Pancreas (tissue), 10 donors: Measurements from ENCODE around the gene FXR1. TPM values are rescaled to one million over a fixed set of nuclear protein-coding genes. Genes with fewer than 3 reads are reported as not detected.

Experiments
- ATAC-seq, 4 donors: fragments of 200-7000 bp; cut with Tn5 transposase; one replicate each; pipeline versions ENCODE4 v1.8.0 to v1.9.1; 2020; ENCODE audit warnings: mild to moderate bottlenecking in 4 of 4, moderate library complexity in 4 of 4
- DNase-seq, 6 donors: peaks; one replicate each; pipeline ENCODE4 v3.0.0-alpha.2; 2020
- FAIRE-seq: peaks from 2 replicates; lab custom pipeline; 2012; peaks lifted over from hg19 to GRCh38; lab: Jason Lieb, UNC
- H3K27ac ChIP-seq, 4 donors: fragments of 200-600 bp; sonication (generic); 1 replicate in 3 of 4; 2 replicates in 1 of 4; pipeline versions ENCODE4 v1.5.0 to v1.8.0; 2020
- H3K27me3 ChIP-seq, 4 donors: fragments of 200-600 bp; one replicate each; pipeline ENCODE4 v1.8.0; 2021
- H3K36me3 ChIP-seq, 3 donors: fragments of 200-600 bp; sonication (generic) in 1 of 3; one replicate each; pipeline versions ENCODE4 v1.5.0 to v1.8.0; 2020 to 2021
- H3K4me1 ChIP-seq, 3 donors: fragments of 200-600 bp; one replicate each; pipeline ENCODE4 v1.8.0; 2021
- H3K4me3 ChIP-seq, 4 donors: fragments of 200-600 bp; sonication (generic) in 2 of 4; one replicate each; pipeline versions ENCODE4 v1.5.0 to v1.8.0; 2020 to 2021
- H3K9me3 ChIP-seq, 4 donors: fragments of 200-600 bp; one replicate each; pipeline ENCODE4 v1.8.0; 2021
- CTCF ChIP-seq, 4 donors: fragments of 200-600 bp; sonication (generic) in 3 of 4; IDR thresholded peaks; one replicate each; pipeline versions ENCODE4 v1.5.0 to v1.8.0; 2021; ENCODE audit warnings: antibody characterized with exemption in 4 of 4
- WGBS, 2 donors: extraction: QIAGEN DNeasy Blood & Tissue Kit; methylation state at CpG; one replicate each; pipeline ENCODE4 v1.1.7; 2013; 5-methylcytosine and 5-hydroxymethylcytosine counted together
- intact Hi-C, 3 donors: fragments of 100-400 bp; cut with DNase I; formaldehyde crosslinking; loops; one replicate each; pipeline versions ENCODE4 v1.11.1 to v1.14.2; 2022
- polyA plus RNA-seq, 2 donors: library from polyadenylated mRNA; stranded (reverse); fragments of 200-250 nt; gene quantifications; one replicate each; pipeline ENCODE4 v1.2.3, GENCODE V29; 2013
- total RNA-seq, 6 donors: library from RNA; stranded (reverse); fragmentation: NEBNext Ultra II Directional in 4 of 6; extraction: Animal tissue kit (Norgen Biotek cat#: 25700) in 4 of 6; gene quantifications; one replicate each; pipeline versions ENCODE4 v1.2.1 to v1.2.4, GENCODE V29; 2021 to 2023
- donor health status: healthy with polysubstance abuse.
- donor health status: DM: no; HTN: no; CAD: no; lungs with moderate emphysema.
- donor health status: DM: no; HTN: no; CAD: no.
- donor health status: control.
- donor health status: control.
- donor health status: Bipolar disorder and iron deficiency.
- donor health status: DM: yes; HTN: yes; CAD: no.
- donor health status: DM: no; HTN: no; CAD: no.
- donor health status: DM: no; HTN: no; CAD: no.
- donor health status: DM: yes; HTN: yes; CAD: no.

FXR1 gene
- total and polyA plus RNA-seq, 8 donors, result 33.5 to 76.6 (median 58.4) TPM

DNA sequence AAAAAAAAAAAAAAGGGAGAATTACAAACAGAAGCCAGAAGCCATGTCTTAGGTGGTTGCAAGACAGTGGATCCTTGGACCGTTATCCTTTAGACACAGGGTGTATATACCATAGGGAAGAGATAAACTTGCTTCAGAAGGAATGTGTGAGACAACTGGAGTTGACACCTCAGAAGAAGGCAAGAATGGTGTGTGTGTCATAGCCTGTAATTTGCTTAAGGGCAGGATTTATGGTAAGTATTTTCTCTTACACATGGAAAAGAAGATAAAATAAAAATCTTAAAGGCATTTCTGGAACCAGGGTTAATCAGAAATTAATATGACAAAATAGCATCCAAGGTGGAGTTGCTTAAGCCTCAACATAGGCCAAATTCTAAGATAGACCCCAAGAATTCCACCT lies 96.3 kb downstream of the FXR1 start:
- no peak for DNase-seq
- no peaks in the 10 kb centered on the region for H3K27me3 ChIP-seq
- intact Hi-C loops, result no loop called here
- H3K9me3 ChIP-seq, result no peaks in the 10 kb centered on the region
- H3K4me1 ChIP-seq, result no peaks in the 10 kb centered on the region
- 60 to 61% methylated on average over 1 of the region's 1 CpG for WGBS, 2 donors
- H3K4me3 ChIP-seq, result no peak overlapping the region
- H3K36me3 ChIP-seq, result no peaks in the 10 kb centered on the region
- no peak overlapping the region for H3K27ac ChIP-seq
- ATAC-seq, result no peak
- no peak for TF ChIP-seq CTCF (IDR thresholded peaks at IDR 0.05)
- FAIRE-seq, result no peak

DNA sequence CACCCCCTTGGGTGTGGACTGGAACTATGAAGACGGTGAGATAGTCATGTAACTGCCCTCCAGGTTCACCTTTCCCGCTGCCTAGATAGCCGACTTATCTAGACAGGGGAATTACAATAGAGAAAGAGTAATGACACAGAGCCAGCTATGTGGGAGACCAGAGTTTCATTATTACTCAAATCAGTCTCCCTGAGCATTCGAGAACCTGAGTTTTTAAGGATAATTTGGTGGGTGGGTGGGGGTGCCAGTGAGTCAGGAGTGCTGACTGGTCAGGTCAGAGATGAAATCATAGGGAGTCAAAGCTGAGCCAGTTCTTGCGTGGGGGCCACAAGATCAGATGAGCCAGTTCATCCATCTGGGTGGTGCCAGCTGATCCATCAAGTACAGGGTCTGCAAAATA lies 96.8 kb downstream of the FXR1 start:
- no peak for FAIRE-seq
- WGBS, 2 donors, result 50 to 57% methylated on average over 5 of the region's 5 CpGs
- TF ChIP-seq CTCF (IDR thresholded peaks at IDR 0.05), result no peak
- Histone ChIP-seq H3K36me3 (no peaks in the 10 kb centered on the region), H3K27ac (no peak overlapping the region), H3K27me3 (no peaks in the 10 kb centered on the region), H3K9me3 (no peaks in the 10 kb centered on the region), H3K4me1 (no peaks in the 10 kb centered on the region), H3K4me3 (no peak overlapping the region)
- no peak for DNase-seq
- no peak for ATAC-seq
- intact Hi-C loops, result no loop called here

DNA sequence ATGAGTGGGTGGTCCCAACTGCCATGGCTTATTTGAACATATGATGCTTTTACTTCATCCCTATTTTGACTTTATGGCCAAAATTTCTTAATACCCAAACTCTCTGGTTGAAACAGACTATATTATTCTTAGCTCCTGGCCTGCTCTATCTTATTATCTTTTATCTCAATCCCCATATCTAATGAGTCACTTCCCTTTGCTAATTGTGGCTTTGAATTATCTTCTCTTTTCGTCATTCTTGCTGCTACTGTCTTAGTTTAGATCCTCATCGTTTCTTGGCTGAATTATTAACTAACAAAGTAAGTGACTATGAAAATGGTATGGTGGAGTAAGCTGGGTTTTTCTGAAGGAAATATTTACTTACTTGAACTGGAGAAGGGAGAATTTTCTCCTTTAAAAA lies 105.2 kb downstream of the FXR1 start:
- no peak for FAIRE-seq
- 68 to 69% methylated on average over 2 of the region's 2 CpGs for WGBS, 2 donors
- no peak overlapping the region for H3K27ac ChIP-seq
- intact Hi-C loops, result no loop called here
- H3K36me3 ChIP-seq, result no peaks in the 10 kb centered on the region
- H3K27me3 ChIP-seq, result no peaks in the 10 kb centered on the region
- H3K9me3 ChIP-seq, result no peaks in the 10 kb centered on the region
- H3K4me3 ChIP-seq, result no peak overlapping the region
- no peak for DNase-seq
- no peak for TF ChIP-seq CTCF (IDR thresholded peaks at IDR 0.05)
- ATAC-seq, result no peak
- no peaks in the 10 kb centered on the region for H3K4me1 ChIP-seq

- H3K9me3 ChIP-seq, result no peaks in the 10 kb centered on the region
- no peak overlapping the region for H3K27ac ChIP-seq
- H3K36me3 ChIP-seq, result no peaks in the 10 kb centered on the region
- no peaks in the 10 kb centered on the region for H3K4me1 ChIP-seq
- no peaks in the 10 kb centered on the region for H3K27me3 ChIP-seq
- intact Hi-C loops, result no loop called here
- H3K4me3 ChIP-seq, result no peak overlapping the region
- FAIRE-seq (no peak), DNase-seq (no peak), ATAC-seq (no peak)
- no peak for TF ChIP-seq CTCF (IDR thresholded peaks at IDR 0.05)
Observed at GRCh38 chr3:181025204-181025603, 112.7 kb downstream of the FXR1 start.

DNA sequence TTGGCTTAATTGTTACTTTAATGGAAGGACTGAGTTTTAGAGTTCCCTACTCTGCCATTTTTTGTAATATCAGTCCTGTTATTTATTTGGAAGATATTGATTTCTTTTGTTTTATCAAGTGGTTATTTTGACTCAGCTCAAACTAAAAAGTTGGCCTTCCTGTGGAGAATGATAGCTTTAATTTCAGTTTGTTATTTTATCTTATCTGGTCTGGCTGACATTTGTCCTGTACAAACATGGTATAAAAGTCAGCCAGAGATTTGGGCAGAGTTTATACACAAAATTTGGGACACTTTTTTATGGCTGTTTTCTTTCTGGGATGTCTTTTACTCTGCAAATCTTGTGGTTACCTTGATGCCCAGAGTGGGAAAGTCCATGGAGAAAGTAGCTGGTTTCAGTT lies 118.5 kb downstream of the FXR1 start:
- intact Hi-C loops, result no loop called here
- ATAC-seq (no peak), FAIRE-seq (no peak)

More for the DNA sequence above, 118.5 kb downstream of the FXR1 start:
- Histone ChIP-seq H3K4me1 (no peaks in the 10 kb centered on the region), H3K27ac (no peak overlapping the region), H3K27me3 (no peaks in the 10 kb centered on the region), H3K36me3 (no peaks in the 10 kb centered on the region), H3K4me3 (no peak overlapping the region), H3K9me3 (no peaks in the 10 kb centered on the region)
- TF ChIP-seq CTCF (IDR thresholded peaks at IDR 0.05), result no peak
- DNase-seq, result no peak

Other genes with a start within 250 kb of the FXR1 start
- gene CCDC39, start 233.2 kb upstream of the FXR1 start, total RNA-seq, result under 1 TPM in 1 of 6 donors, not detected in 5; 0.09 TPM
- gene CCDC39, start 233.2 kb upstream of the FXR1 start, polyA plus RNA-seq, result under 1 TPM in 1 of 2 donors, not detected in 1; 0.16 TPM
- gene DNAJC19, start 77.1 kb downstream of the FXR1 start, total RNA-seq, result 10 to 100 TPM; 19.1 to 27.0 (median 22.5) TPM
- 10 to 100 TPM; 24.9 to 33.7 TPM for gene DNAJC19, start 77.1 kb downstream of the FXR1 start, polyA plus RNA-seq